ENCODE data around the gene TAS2R7. TPM values are rescaled to one million over a fixed set of nuclear protein-coding genes. Genes with fewer than 3 reads are reported as not detected.
"Not testable (repeated sequence)": the region's sequence is repeated elsewhere in the genome, so short reads cannot be mapped to it uniquely, and the experiment has no call there.

TAS2R7 gene
- total and polyA plus RNA-seq, 4 donors = 0.33 TPM; not detected in 3

DNA sequence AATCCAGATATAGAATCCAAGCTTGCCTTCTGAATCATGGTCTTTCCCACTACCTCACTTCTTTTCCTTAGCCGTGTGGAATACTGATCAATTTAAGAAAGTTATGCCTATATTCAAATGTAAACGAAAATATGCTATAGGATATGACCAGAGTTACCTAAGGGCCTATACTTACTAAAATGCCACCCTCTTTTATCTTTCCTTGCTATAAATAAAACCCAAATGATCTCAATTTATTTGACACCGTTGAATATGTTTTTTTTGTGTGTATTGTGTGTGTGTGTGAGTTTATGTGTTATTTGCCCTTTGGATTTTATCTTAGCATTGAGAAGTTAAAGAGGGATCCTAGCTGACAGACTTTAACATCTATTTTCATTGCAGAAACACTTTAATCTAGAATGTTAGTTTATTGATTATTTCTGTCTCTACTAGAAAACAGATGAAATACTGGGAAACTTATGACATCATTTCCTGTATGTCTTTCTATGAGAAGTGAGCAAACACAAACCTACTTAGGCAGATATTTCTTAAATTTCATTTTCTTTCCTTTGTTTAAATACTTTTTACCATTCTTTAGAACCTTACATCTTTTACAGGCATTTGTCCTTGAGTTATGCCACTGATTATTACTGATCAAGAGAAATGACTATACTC is 9.6 kb upstream of the TAS2R7 start:
- Histone ChIP-seq H3K36me3 (ENCODE audit: control insufficient read depth, insufficient read depth, low read length) (no peaks in the 10 kb centered on the region), H3K27ac (ENCODE audit: low read depth, low read length) (no peak overlapping the region), H3K9me3 (ENCODE audit: control insufficient read depth, insufficient read depth, low read length) (no peaks in the 10 kb centered on the region), H3K4me1 (ENCODE audit: control insufficient read depth, insufficient read depth, low read length) (no peaks in the 10 kb centered on the region), H3K27me3 (ENCODE audit: control insufficient read depth, insufficient read depth, low read length) (no peaks in the 10 kb centered on the region), H3K4me3 (ENCODE audit: low read depth, low read length) (no peak overlapping the region)
- WGBS (ENCODE audit: insufficient coverage) = no CpG with 5 or more reads among the region's 3 CpGs
- no peak for DNase-seq (ENCODE audit: low read depth in 4 of 6, low spot score in 6 of 6)

DNA sequence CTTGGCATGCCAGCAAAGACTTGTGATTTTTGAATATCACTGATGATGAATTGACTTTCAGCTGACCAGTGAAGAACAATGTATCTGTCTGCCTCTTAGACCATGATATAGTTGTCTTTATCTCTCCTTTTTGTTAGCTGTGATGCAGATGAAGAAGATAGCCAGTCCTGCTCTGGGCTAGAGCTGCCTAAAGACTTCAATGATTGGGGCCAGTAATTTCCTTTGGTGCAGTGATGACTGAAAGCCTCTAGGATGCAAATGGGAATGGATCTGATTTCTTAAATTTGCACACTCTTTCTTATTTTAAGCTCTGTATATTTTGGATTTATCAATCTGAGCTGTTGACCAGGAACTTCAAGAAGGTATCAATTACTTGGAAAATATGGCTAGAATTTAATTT is 7.6 kb upstream of the TAS2R7 start, which contains the start of gene TAS2R9:
Gene TAS2R9, minus strand, starts transcription at position 101 of the 400 bp plus-strand sequence. Its CDS starts 93 bp downstream, at position 8.
- no peaks in the 10 kb centered on the region for H3K4me1 ChIP-seq (ENCODE audit: control insufficient read depth, insufficient read depth, low read length)
- H3K9me3 ChIP-seq (ENCODE audit: control insufficient read depth, insufficient read depth, low read length) = no peaks in the 10 kb centered on the region
- H3K27me3 ChIP-seq (ENCODE audit: control insufficient read depth, insufficient read depth, low read length) = no peaks in the 10 kb centered on the region
- no peak within 1 kb of the TSS for H3K27ac ChIP-seq (ENCODE audit: low read depth, low read length)
- DNase-seq (ENCODE audit: low read depth in 4 of 6, low spot score in 6 of 6) = no peak
- no peaks in the 10 kb centered on the region for H3K36me3 ChIP-seq (ENCODE audit: control insufficient read depth, insufficient read depth, low read length)
- no peak within 1 kb of the TSS for H3K4me3 ChIP-seq (ENCODE audit: low read depth, low read length)

GRCh38 chr12:10807186-10807585 is 4.8 kb upstream of the TAS2R7 start, which contains the start of gene TAS2R8:
Gene TAS2R8 (minus strand): TSS chr12:10807286. CDS start chr12:10806980, 306 bp downstream.
- no peaks in the 10 kb centered on the region for H3K27me3 ChIP-seq (ENCODE audit: control insufficient read depth, insufficient read depth, low read length)
- no CpG with 5 or more reads among the region's 1 CpG for WGBS (ENCODE audit: insufficient coverage)
- H3K4me1 ChIP-seq (ENCODE audit: control insufficient read depth, insufficient read depth, low read length) = no peaks in the 10 kb centered on the region
- H3K9me3 ChIP-seq (ENCODE audit: control insufficient read depth, insufficient read depth, low read length) = no peaks in the 10 kb centered on the region
- H3K36me3 ChIP-seq (ENCODE audit: control insufficient read depth, insufficient read depth, low read length) = no peaks in the 10 kb centered on the region
- H3K4me3 ChIP-seq (ENCODE audit: low read depth, low read length) = no peak within 1 kb of the TSS
- no peak within 1 kb of the TSS for H3K27ac ChIP-seq (ENCODE audit: low read depth, low read length)
- peak in 2 of 6 donors; percentile 7 to 69 for DNase-seq (ENCODE audit: low read depth in 4 of 6, low spot score in 6 of 6)

DNA sequence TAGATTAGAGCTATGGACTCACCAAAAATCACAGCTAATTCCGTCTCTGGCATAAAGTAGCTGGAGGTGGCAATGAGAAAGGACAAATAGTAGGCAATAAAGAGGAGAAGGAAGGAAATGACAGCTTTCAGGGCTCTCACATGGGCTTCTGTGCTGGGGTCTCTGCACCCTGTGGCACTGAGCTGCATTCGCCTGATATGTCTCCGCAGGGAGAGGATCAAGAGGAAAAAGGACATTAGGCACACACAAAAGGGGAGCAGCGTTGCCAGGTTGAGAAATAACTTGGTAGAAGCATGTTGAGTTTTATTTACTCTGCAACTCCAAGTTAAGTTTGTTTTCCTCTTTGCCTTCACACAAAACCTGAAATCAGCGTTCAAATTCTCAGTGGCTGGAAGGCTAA is 686 bp downstream of the TAS2R7 start:
- 26% methylated on average over 4 of the region's 5 CpGs for WGBS (ENCODE audit: insufficient coverage)
- no peak for DNase-seq (ENCODE audit: low read depth in 4 of 6, low spot score in 6 of 6)
- Histone ChIP-seq H3K9me3 (ENCODE audit: control insufficient read depth, insufficient read depth, low read length) (no peaks in the 10 kb centered on the region), H3K4me3 (ENCODE audit: low read depth, low read length) (no peak overlapping the region), H3K27me3 (ENCODE audit: control insufficient read depth, insufficient read depth, low read length) (no peaks in the 10 kb centered on the region), H3K27ac (ENCODE audit: low read depth, low read length) (no peak overlapping the region), H3K4me1 (ENCODE audit: control insufficient read depth, insufficient read depth, low read length) (no peaks in the 10 kb centered on the region), H3K36me3 (ENCODE audit: control insufficient read depth, insufficient read depth, low read length) (no peaks in the 10 kb centered on the region)

- DNase-seq (ENCODE audit: low read depth in 4 of 6, low spot score in 6 of 6) = no peak
- WGBS (ENCODE audit: insufficient coverage) = no CpG with 5 or more reads among the region's 2 CpGs
- H3K27me3 ChIP-seq (ENCODE audit: control insufficient read depth, insufficient read depth, low read length) = no peaks in the 10 kb centered on the region
- H3K27ac ChIP-seq (ENCODE audit: low read depth, low read length) = no peak overlapping the region
- H3K4me3 ChIP-seq (ENCODE audit: low read depth, low read length) = no peak overlapping the region
- no peaks in the 10 kb centered on the region for H3K9me3 ChIP-seq (ENCODE audit: control insufficient read depth, insufficient read depth, low read length)
- no peaks in the 10 kb centered on the region for H3K36me3 ChIP-seq (ENCODE audit: control insufficient read depth, insufficient read depth, low read length)
- no peaks in the 10 kb centered on the region for H3K4me1 ChIP-seq (ENCODE audit: control insufficient read depth, insufficient read depth, low read length)
These were observed 8.2 kb downstream of the TAS2R7 start for GRCh38 chr12:10794222-10794621.

DNA sequence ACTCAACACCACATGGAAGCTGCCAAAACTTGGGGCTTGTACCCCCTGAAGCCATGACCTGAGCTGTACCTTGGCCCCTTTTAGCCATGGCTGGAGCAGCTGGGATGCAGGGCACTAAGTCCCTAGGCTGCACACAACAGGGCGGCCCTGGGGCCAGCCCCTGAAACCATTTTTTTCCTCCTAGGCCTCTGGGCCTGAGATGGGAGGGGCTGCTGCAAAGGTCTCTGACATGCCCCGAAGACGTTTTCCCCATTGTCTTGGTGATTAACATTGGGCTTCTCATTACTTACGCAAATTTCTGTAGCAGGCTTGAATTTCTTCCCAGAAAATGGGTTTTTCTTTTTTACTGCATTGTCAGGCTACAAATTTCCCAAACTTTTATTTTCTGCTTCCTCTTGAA is 10.7 kb downstream of the TAS2R7 start:
- H3K27me3 ChIP-seq (ENCODE audit: control insufficient read depth, insufficient read depth, low read length); H3K4me1 ChIP-seq (ENCODE audit: control insufficient read depth, insufficient read depth, low read length): not testable (repeated sequence)
- WGBS (ENCODE audit: insufficient coverage) = 75% methylated on average over 4 of the region's 4 CpGs

DNA sequence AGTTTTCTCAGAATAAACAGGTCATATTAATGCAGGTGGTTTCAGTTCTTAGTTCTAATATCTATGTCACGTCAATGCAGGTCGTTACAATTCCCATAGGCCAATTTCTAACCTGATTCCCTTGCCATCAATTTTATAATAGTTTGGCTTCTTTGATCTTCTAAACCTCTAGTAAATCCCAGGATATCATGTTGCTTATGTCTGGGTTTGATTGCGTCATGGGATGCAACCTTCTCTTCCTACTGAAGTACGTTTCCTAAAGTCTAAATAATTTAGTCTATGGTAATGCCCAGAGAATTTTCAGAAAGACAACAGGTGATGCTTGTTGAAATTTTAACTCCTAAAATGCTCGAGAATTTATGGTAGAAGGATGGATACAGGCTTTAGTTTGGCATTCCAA is 19.2 kb downstream of the TAS2R7 start:
- no peaks in the 10 kb centered on the region for H3K4me1 ChIP-seq (ENCODE audit: control insufficient read depth, insufficient read depth, low read length)
- H3K4me3 ChIP-seq (ENCODE audit: low read depth, low read length) = no peak overlapping the region
- no peak overlapping the region for H3K27ac ChIP-seq (ENCODE audit: low read depth, low read length)
- no peaks in the 10 kb centered on the region for H3K36me3 ChIP-seq (ENCODE audit: control insufficient read depth, insufficient read depth, low read length)
- no peak for DNase-seq (ENCODE audit: low read depth in 4 of 6, low spot score in 6 of 6)
- no peaks in the 10 kb centered on the region for H3K27me3 ChIP-seq (ENCODE audit: control insufficient read depth, insufficient read depth, low read length)
- H3K9me3 ChIP-seq (ENCODE audit: control insufficient read depth, insufficient read depth, low read length) = no peaks in the 10 kb centered on the region
- 78% methylated on average over 1 of the region's 5 CpGs for WGBS (ENCODE audit: insufficient coverage)

More for the DNA sequence above, 10.7 kb downstream of the TAS2R7 start:
- H3K36me3 ChIP-seq (ENCODE audit: control insufficient read depth, insufficient read depth, low read length); H3K9me3 ChIP-seq (ENCODE audit: control insufficient read depth, insufficient read depth, low read length); DNase-seq (ENCODE audit: low read depth in 4 of 6, low spot score in 6 of 6); H3K4me3 ChIP-seq (ENCODE audit: low read depth, low read length); H3K27ac ChIP-seq (ENCODE audit: low read depth, low read length): not testable (repeated sequence)

DNA sequence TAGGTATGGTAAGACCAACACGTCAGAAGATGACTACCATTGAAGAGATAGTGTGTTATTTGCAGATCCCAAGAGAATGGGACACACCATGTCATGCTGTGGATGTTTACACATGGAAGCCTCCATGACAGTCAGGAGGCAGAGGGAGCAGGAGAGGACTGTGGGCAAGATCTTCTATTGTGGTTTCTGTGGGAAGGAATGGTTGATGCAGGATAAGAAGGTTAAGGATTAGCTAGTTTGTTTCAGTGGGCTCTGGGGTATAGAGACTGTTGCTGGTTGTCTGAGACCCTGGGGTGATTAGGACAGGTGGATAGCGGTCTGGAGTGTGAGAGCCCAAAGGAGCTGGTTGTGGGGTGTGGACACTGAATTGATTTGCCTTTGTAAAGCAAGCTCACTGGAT is 23.3 kb downstream of the TAS2R7 start:
- H3K27me3 ChIP-seq (ENCODE audit: control insufficient read depth, insufficient read depth, low read length) = no peaks in the 10 kb centered on the region
- no peak for DNase-seq (ENCODE audit: low read depth in 4 of 6, low spot score in 6 of 6)
- H3K27ac ChIP-seq (ENCODE audit: low read depth, low read length) = no peak overlapping the region
- H3K4me1 ChIP-seq (ENCODE audit: control insufficient read depth, insufficient read depth, low read length) = no peaks in the 10 kb centered on the region
- H3K4me3 ChIP-seq (ENCODE audit: low read depth, low read length) = no peak overlapping the region
- no peaks in the 10 kb centered on the region for H3K36me3 ChIP-seq (ENCODE audit: control insufficient read depth, insufficient read depth, low read length)
- 85% methylated on average over 2 of the region's 2 CpGs for WGBS (ENCODE audit: insufficient coverage)
- no peaks in the 10 kb centered on the region for H3K9me3 ChIP-seq (ENCODE audit: control insufficient read depth, insufficient read depth, low read length)

DNA sequence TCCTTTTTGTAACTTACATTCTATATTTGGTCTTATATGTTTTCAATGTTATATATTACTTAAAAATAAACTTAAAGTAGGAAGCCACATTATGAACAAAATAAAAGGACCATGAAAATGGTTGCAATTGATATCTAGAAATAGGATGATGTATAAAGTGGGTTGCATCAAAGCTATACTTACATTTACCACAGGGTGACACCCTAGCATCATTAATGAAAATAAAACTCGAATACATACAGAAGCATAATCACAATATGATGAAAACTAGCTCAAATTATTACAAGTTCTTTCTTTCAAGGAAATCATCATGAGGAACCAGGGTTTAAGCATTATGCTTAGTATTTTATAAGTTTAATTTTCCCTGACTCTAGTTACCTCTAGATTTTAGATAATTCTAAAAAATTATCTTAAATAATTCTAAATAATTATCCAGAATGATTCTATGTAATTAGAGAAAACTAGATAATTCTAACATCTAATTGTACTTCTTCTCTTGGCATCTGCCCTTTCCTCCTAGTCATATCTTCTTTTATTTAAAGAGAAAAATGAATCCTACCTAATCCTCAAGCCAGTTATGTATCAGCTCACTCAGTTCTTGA is 31.2 kb downstream of the TAS2R7 start:
- WGBS (ENCODE audit: insufficient coverage) = no CpG with 5 or more reads among the region's 1 CpG
- no peak overlapping the region for H3K4me3 ChIP-seq (ENCODE audit: low read depth, low read length)
- no peaks in the 10 kb centered on the region for H3K9me3 ChIP-seq (ENCODE audit: control insufficient read depth, insufficient read depth, low read length)
- no peaks in the 10 kb centered on the region for H3K4me1 ChIP-seq (ENCODE audit: control insufficient read depth, insufficient read depth, low read length)
- H3K27ac ChIP-seq (ENCODE audit: low read depth, low read length) = no peak overlapping the region
- H3K36me3 ChIP-seq (ENCODE audit: control insufficient read depth, insufficient read depth, low read length) = no peaks in the 10 kb centered on the region
- DNase-seq (ENCODE audit: low read depth in 4 of 6, low spot score in 6 of 6) = peak in 5 of 6 donors; percentile 11 to 90 (median 35)
- H3K27me3 ChIP-seq (ENCODE audit: control insufficient read depth, insufficient read depth, low read length) = peaks cover 4% of the 10 kb centered on the region

DNA sequence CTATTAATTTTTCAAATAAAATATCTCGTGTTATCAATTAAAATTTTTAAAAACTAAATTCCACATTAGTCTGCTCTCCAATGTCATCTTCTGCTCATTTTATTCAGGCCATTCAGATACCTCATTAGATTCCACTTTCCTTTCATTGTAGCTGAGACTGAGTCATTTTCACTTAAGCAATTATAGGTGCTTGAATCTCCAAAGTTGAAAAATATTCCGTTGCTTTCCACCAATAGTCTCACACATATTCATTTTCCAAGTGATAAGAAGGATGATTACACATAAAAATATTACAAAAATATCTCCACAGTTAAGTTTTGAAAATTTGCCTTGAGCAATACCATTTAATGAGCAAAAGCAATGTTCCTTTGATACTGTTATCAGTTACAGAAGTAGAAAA is 42.8 kb downstream of the TAS2R7 start:
- Histone ChIP-seq H3K36me3 (ENCODE audit: control insufficient read depth, insufficient read depth, low read length) (no peaks in the 10 kb centered on the region), H3K4me1 (ENCODE audit: control insufficient read depth, insufficient read depth, low read length) (no peaks in the 10 kb centered on the region), H3K27me3 (ENCODE audit: control insufficient read depth, insufficient read depth, low read length) (no peaks in the 10 kb centered on the region), H3K27ac (ENCODE audit: low read depth, low read length) (no peak overlapping the region), H3K9me3 (ENCODE audit: control insufficient read depth, insufficient read depth, low read length) (no peaks in the 10 kb centered on the region), H3K4me3 (ENCODE audit: low read depth, low read length) (no peak overlapping the region)
- DNase-seq (ENCODE audit: low read depth in 4 of 6, low spot score in 6 of 6) = no peak
- no CpG with 5 or more reads among the region's 2 CpGs for WGBS (ENCODE audit: insufficient coverage)

All from spinal cord (tissue), 10 donors.